GM23248 (cell line): ENCODE data around the gene CTSW.

ENCODE experiments used
- EZH2 ChIP-seq: fragments of 200-600 bp; sonication (generic); IDR thresholded peaks from 2 replicates; pipeline ENCODE4 v1.6.1; 2018; ENCODE audit warnings: antibody characterized with exemption, mild to moderate bottlenecking; ENCODE audit not compliant: insufficient read depth, poor library complexity, severe bottlenecking
- EZH2phosphoT487 ChIP-seq: fragments of 200-600 bp; sonication (generic); IDR thresholded peaks from 2 replicates; pipeline ENCODE4 v1.6.1; 2018; ENCODE audit warnings: antibody characterized with exemption, moderate library complexity, mild to moderate bottlenecking, low read depth; ENCODE audit not compliant: insufficient read depth

DNA sequence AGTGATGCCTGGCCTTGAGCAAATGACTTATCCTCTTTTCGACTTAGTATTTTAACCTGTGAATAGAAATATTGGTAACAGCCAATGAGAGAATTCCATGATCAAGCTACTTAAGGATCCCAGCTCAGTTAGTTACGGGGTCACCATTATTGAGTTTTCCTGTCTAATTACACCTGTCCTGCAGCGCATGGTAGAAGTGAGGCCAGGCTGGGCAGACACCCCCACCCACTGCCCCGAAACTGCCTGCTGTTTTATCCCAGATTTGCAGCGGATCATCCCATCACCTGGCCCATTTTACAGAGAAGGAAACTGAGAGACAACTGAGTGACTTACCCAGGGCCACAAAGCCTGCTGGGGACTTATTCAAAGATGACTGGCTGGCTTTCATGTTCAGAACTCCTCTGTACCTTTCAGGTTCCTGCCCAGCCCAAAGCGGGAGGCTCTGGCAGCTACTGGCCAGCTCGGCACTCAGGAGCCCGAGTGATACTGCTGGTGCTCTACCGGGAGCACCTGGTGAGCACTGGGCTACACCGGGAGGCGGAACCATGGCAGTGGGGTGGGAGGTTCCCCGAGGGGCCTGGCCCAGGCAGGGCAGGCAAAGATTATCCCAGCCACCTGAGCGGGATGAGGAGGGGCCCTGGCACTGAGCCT is 18.0 kb upstream of the CTSW start:
- no peak for TF ChIP-seq EZH2
- no peak for TF ChIP-seq EZH2phosphoT487
